HepG2 (cell line): ENCODE measurements around the gene WDR48. TPM values are rescaled to one million over a fixed set of nuclear protein-coding genes. Genes with fewer than 3 reads are reported as not detected.
A peak's percentile ranks its signal among the peaks of the same experiment; 100 is the strongest.

Experiments
- AGO1 ChIP-seq: fragments of 200-400 bp; formaldehyde crosslinking; IDR thresholded peaks from 2 replicates; pipeline ENCODE4 v1.6.1; 2017; ENCODE audit warnings: mild to moderate bottlenecking, low read depth, low read length, moderate library complexity; ENCODE audit not compliant: poor library complexity, severe bottlenecking
- KDM4B ChIP-seq: sonication (generic); formaldehyde crosslinking; IDR thresholded peaks from 2 replicates; pipeline ENCODE4 v1.4.0; 2020; ENCODE audit warnings: missing genetic modification reagents
- RBM22 ChIP-seq: fragments of 200-400 bp; formaldehyde crosslinking; optimal IDR thresholded peaks from 2 replicates; pipeline ENCODE3; 2017; ENCODE audit warnings: mild to moderate bottlenecking, low read length, moderate library complexity
- SNRNP70 ChIP-seq: fragments of 200-400 bp; formaldehyde crosslinking; IDR thresholded peaks from 2 replicates; pipeline ENCODE4 v1.6.1; 2017; ENCODE audit warnings: mild to moderate bottlenecking, low read depth, low read length, moderate library complexity
- TBX2 ChIP-seq: sonication (generic); formaldehyde crosslinking; IDR thresholded peaks from 2 replicates; pipeline ENCODE4 v1.5.0; 2020; ENCODE audit warnings: missing genetic modification reagents, mild to moderate bottlenecking, borderline replicate concordance
- ZBTB7B ChIP-seq: sonication (generic); formaldehyde crosslinking; IDR thresholded peaks from 2 replicates; pipeline ENCODE4 v1.4.0; 2020; ENCODE audit warnings: missing genetic modification reagents
- ZFP36L1 ChIP-seq: sonication (generic); formaldehyde crosslinking; IDR thresholded peaks from 2 replicates; pipeline ENCODE4 v1.8.0; 2022; ENCODE audit warnings: mild to moderate bottlenecking, missing genetic modification reagents, moderate library complexity
- ZKSCAN8 ChIP-seq: IDR thresholded peaks from 2 replicates; pipeline ENCODE4 v1.6.1; 2016; ENCODE audit warnings: borderline replicate concordance, missing genetic modification reagents, missing compliant biosample characterization
- ZNF574 ChIP-seq: sonication (generic); formaldehyde crosslinking; IDR thresholded peaks from 2 replicates; pipeline ENCODE4 v1.4.0; 2020; ENCODE audit warnings: missing genetic modification reagents
- polyA plus RNA-seq, 8 experiments: library from polyadenylated mRNA; depleted of rRNA in 3 of 8; stranded (reverse) in 7 of 8; unstranded in 1 of 8; fragments of >200 nt; fragmentation: Illumina TruSeq in 4 of 8; extraction: Trizol in 4 of 8; gene quantifications; 2 replicates each; pipeline versions ENCODE4 v1.2.1 to v1.2.3, GENCODE V29; 2011 to 2016; ENCODE audit warnings: low read depth in 4 of 8, missing spikeins in 1 of 8, mixed read lengths in 1 of 8; ENCODE audit not compliant: insufficient read depth in 1 of 8
- total RNA-seq, 5 experiments: library from RNA; depleted of rRNA; stranded (reverse); fragments of >200 nt; fragmentation: Illumina TruSeq; extraction: Trizol; gene quantifications; 2 replicates each; pipeline ENCODE4 v1.2.3, GENCODE V29; 2016; ENCODE audit warnings: low read depth in 1 of 5

The WDR48 gene
- total and polyA plus RNA-seq, 2 of the 13 experiments (the other 11 are each of a cell fraction or from before 2014, with no cell fraction given): 29.2 to 31.2 TPM

GRCh38 chr3:39051649-39052561 lies at the start of gene WDR48, which contains the start of gene SCN11A (continued):
- TF ChIP-seq ZFP36L1 (CRISPR knock-in tag) (peak; percentile 80; the same call in 1 of the 2 replicates), TBX2 (CRISPR knock-in tag) (peak; percentile 67; the same call in 1 of the 2 replicates), SNRNP70 (no peak), ZKSCAN8 (CRISPR knock-in tag) (no peak; the same call in 1 of the 2 replicates), AGO1 (no peak), ZBTB7B (CRISPR knock-in tag) (peak; percentile 67; the same call in 1 of the 2 replicates), KDM4B (CRISPR knock-in tag) (no peak; the same call in 1 of the 2 replicates), RBM22 (no peak), ZNF574 (CRISPR knock-in tag) (peak; percentile 94)
- TF ChIP-seq, all 625 proteins: peak for 272
